HCT116 (cell line): ENCODE results near the gene TRIP13. TPM values are rescaled to one million over a fixed set of nuclear protein-coding genes. Genes with fewer than 3 reads are reported as not detected.

ENCODE experiments used
- ATAC-seq: fragments of 200-7000 bp; cut with Tn5 transposase; 2 replicates; pipeline ENCODE4 v1.9.1; 2020; ENCODE audit warnings: mild to moderate bottlenecking, moderate library complexity
- BruUV-seq: library from RNA; stranded (reverse); fragments of 400-500 nt; replicated peaks from 2 replicates; lab custom pipeline; 2021; lab: Mats Ljungman, UMichigan
- CTCF ChIA-PET: fragments of 300-600 bp; sonication (Branson Sonifier 250); formaldehyde crosslinking; loops from one replicate; lab custom pipeline; 2021; ENCODE audit warnings: antibody characterized with exemption; lab: Charles Lee
- POLR2A ChIA-PET: fragments of 300-600, 350-600 bp; sonication (Branson Sonifier 250); formaldehyde crosslinking; loops from one replicate; lab custom pipeline; 2021; ENCODE audit warnings: antibody characterized with exemption; lab: Charles Lee
- RAD21 ChIA-PET, 2 experiments: fragments of 300-600 bp; sonication (Branson Sonifier 250); formaldehyde crosslinking; loops; one replicate each; lab custom pipeline; 2023; ENCODE audit warnings: low total read pairs in 2 of 2; ENCODE audit not compliant: uncharacterized antibody in 2 of 2, unreplicated experiment in 2 of 2, low non-redundant PET in 1 of 2; lab: Charles Lee
- DNase-seq: peaks from one replicate; pipeline ENCODE4 v3.0.0-alpha.2; 2010; ENCODE audit warnings: low read depth, low spot score
- H2AFZ ChIP-seq: fragments of 200-600 bp; shearing (Covaris generic), sonication (generic); 2 replicates; pipeline ENCODE4 v1.6.1; 2017; ENCODE audit warnings: low read depth, mixed run types, mixed read lengths, antibody characterized with exemption, low read length; ENCODE audit not compliant: poor library complexity, severe bottlenecking
- H3K27ac ChIP-seq: 2 replicates; pipeline ENCODE4 v1.5.1; 2012; ENCODE audit warnings: low read depth, low read length
- H3K27me3 ChIP-seq: fragments of 200-600 bp; sonication (generic); 2 replicates; pipeline ENCODE4 v1.6.1; 2016; ENCODE audit warnings: mixed run types, low read length, mixed read lengths; ENCODE audit not compliant: insufficient read depth
- H3K36me3 ChIP-seq, 2 experiments: fragments of 200-500 bp in 1 of 2; fragments of 200-600 bp in 1 of 2; sonication (Bioruptor generic) in 1 of 2; sonication (generic) in 1 of 2; 2 replicates each; pipeline versions ENCODE4 v1.5.1 to v1.6.1; 2014 to 2016; ENCODE audit warnings: low read length in 2 of 2, inconsistent platforms in 1 of 2, mixed read lengths in 1 of 2, mixed run types in 1 of 2; ENCODE audit not compliant: insufficient read depth in 2 of 2, control insufficient read depth in 1 of 2
- H3K4me1 ChIP-seq, 2 experiments: fragments of 200-600 bp in 1 of 2; sonication (generic) in 1 of 2; 2 replicates each; pipeline versions ENCODE4 v1.5.1 to v1.6.1; 2012 to 2017; ENCODE audit warnings: low read length in 2 of 2, inconsistent platforms in 1 of 2, mild to moderate bottlenecking in 1 of 2, mixed read lengths in 1 of 2, mixed run types in 1 of 2, moderate library complexity in 1 of 2; ENCODE audit not compliant: insufficient read depth in 2 of 2, control insufficient read depth in 1 of 2
- H3K4me2 ChIP-seq: fragments of 200-600 bp; sonication (generic); 2 replicates; pipeline ENCODE4 v1.6.1; 2017; ENCODE audit warnings: mixed run types, low read length, mixed read lengths
- H3K4me3 ChIP-seq, 2 experiments: fragments of 200-600 bp in 1 of 2; sonication (generic) in 1 of 2; replicated peaks in 1 of 2; 2 replicates each; pipeline ENCODE4 v1.5.1; 2011 to 2016; ENCODE audit warnings: low read length in 2 of 2, control low read depth in 1 of 2, low read depth in 1 of 2, mild to moderate bottlenecking in 1 of 2, mixed read lengths in 1 of 2, mixed run types in 1 of 2
- H3K79me2 ChIP-seq: fragments of 200-600 bp; sonication (generic); 2 replicates; pipeline ENCODE4 v1.6.1; 2017; ENCODE audit warnings: mild to moderate bottlenecking, mixed run types, low read length, moderate library complexity, mixed read lengths; ENCODE audit not compliant: insufficient read depth
- H3K9ac ChIP-seq: fragments of 200-600 bp; sonication (generic); 2 replicates; pipeline ENCODE4 v1.6.1; 2016; ENCODE audit warnings: low read length, mixed read lengths
- H3K9me2 ChIP-seq: fragments of 200-600 bp; sonication (generic), shearing (Covaris generic); 2 replicates; pipeline ENCODE4 v1.6.1; 2017; ENCODE audit warnings: mixed run types, mild to moderate bottlenecking, moderate library complexity; ENCODE audit not compliant: insufficient read depth
- H3K9me3 ChIP-seq, 2 experiments: fragments of 200-500 bp in 1 of 2; fragments of 200-600 bp in 1 of 2; sonication (Bioruptor generic) in 1 of 2; sonication (generic) in 1 of 2; 2 replicates each; pipeline ENCODE4 v1.6.1; 2014 to 2017; ENCODE audit warnings: low read length in 2 of 2, mixed read lengths in 2 of 2, inconsistent platforms in 1 of 2, low read depth in 1 of 2, mild to moderate bottlenecking in 1 of 2, mixed run types in 1 of 2, moderate library complexity in 1 of 2; ENCODE audit not compliant: control insufficient read depth in 1 of 2, insufficient read depth in 1 of 2
- H4K20me1 ChIP-seq: fragments of 200-600 bp; sonication (generic), shearing (Covaris generic); 2 replicates; pipeline ENCODE4 v1.6.1; 2017; ENCODE audit warnings: mixed run types, mild to moderate bottlenecking, moderate library complexity; ENCODE audit not compliant: insufficient read depth
- ATF3 ChIP-seq: IDR thresholded peaks from 2 replicates; pipeline ENCODE4 v1.6.1; 2012
- CBX3 ChIP-seq: IDR thresholded peaks from 2 replicates; pipeline ENCODE4 v1.6.1; 2012; ENCODE audit warnings: low read depth
- CEBPB ChIP-seq: IDR thresholded peaks from 2 replicates; pipeline ENCODE4 v1.6.1; 2012; ENCODE audit warnings: low read depth
- CTCF ChIP-seq, 3 experiments: fragments of 200-600 bp in 1 of 3; sonication (generic) in 1 of 3; IDR thresholded peaks in 2 of 3; conservative IDR thresholded peaks in 1 of 3; 2 replicates each; pipeline ENCODE4 v1.5.1; 2012 to 2017; ENCODE audit warnings: low read depth in 2 of 3, low read length in 2 of 3, antibody characterized with exemption in 1 of 3, borderline replicate concordance in 1 of 3, control low read depth in 1 of 3, mild to moderate bottlenecking in 1 of 3, mixed read lengths in 1 of 3, mixed run types in 1 of 3, moderate library complexity in 1 of 3; ENCODE audit not compliant: insufficient read depth in 1 of 3
- EGR1 ChIP-seq: IDR thresholded peaks from 2 replicates; pipeline ENCODE4 v1.6.1; 2012; ENCODE audit warnings: low read depth
- ELF1 ChIP-seq: IDR thresholded peaks from 2 replicates; pipeline ENCODE4 v1.6.1; 2012; ENCODE audit warnings: low read depth, borderline replicate concordance
- EZH2 ChIP-seq: fragments of 200-600 bp; sonication (generic); IDR thresholded peaks from 2 replicates; pipeline ENCODE4 v1.6.1; 2017; ENCODE audit warnings: antibody characterized with exemption, mixed run types
- EZH2phosphoT487 ChIP-seq: fragments of 200-600 bp; IDR thresholded peaks from 2 replicates; pipeline ENCODE4 v1.6.1; 2018; ENCODE audit warnings: antibody characterized with exemption, borderline replicate concordance
- JUND ChIP-seq: IDR thresholded peaks from 2 replicates; pipeline ENCODE4 v1.6.1; 2012
- MAX ChIP-seq: IDR thresholded peaks from 2 replicates; pipeline ENCODE4 v1.6.1; 2012
- POLR2A ChIP-seq: IDR thresholded peaks from 2 replicates; pipeline ENCODE4 v1.7.0; 2011; ENCODE audit warnings: borderline replicate concordance; ENCODE audit not compliant: insufficient read depth, insufficient read length; ENCODE audit errors: extremely low read depth
- RAD21 ChIP-seq: IDR thresholded peaks from 2 replicates; pipeline ENCODE4 v1.6.1; 2012; ENCODE audit warnings: low read depth, mild to moderate bottlenecking
- REST ChIP-seq: IDR thresholded peaks from 2 replicates; pipeline ENCODE4 v1.6.1; 2012; ENCODE audit warnings: low read depth
- SIN3A ChIP-seq: IDR thresholded peaks from 2 replicates; pipeline ENCODE4 v1.6.1; 2012; ENCODE audit warnings: low read depth
- SP1 ChIP-seq: IDR thresholded peaks from 2 replicates; pipeline ENCODE4 v1.6.1; 2012; ENCODE audit warnings: low read depth
- SRF ChIP-seq: IDR thresholded peaks from 2 replicates; pipeline ENCODE4 v1.6.1; 2012; ENCODE audit warnings: low read depth
- TCF7L2 ChIP-seq: IDR thresholded peaks from 2 replicates; pipeline ENCODE4 v1.7.0; 2011; ENCODE audit warnings: borderline replicate concordance, inconsistent platforms; ENCODE audit not compliant: insufficient read depth, insufficient read length; ENCODE audit errors: extremely low read depth
- YY1 ChIP-seq: IDR thresholded peaks from 2 replicates; pipeline ENCODE4 v1.6.1; 2011; ENCODE audit warnings: low read length, low read depth, moderate library complexity, mild to moderate bottlenecking; ENCODE audit not compliant: insufficient replicate concordance; ENCODE audit errors: extremely low read depth
- ZFX ChIP-seq: fragments of 450-650 bp; IDR thresholded peaks from 2 replicates; pipeline ENCODE4 v1.6.1; 2017
- ZNF274 ChIP-seq: fragments of 200-500 bp; sonication (Bioruptor generic); IDR thresholded peaks from 2 replicates; pipeline ENCODE4 v1.6.1; 2014; ENCODE audit warnings: mild to moderate bottlenecking, low read depth, low read length, inconsistent platforms
- intact Hi-C: fragments of 100-400 bp; cut with micrococcal nuclease; formaldehyde crosslinking; loops from 2 replicates; pipeline ENCODE4 v1.10.0; 2022
- total RNA-seq: library from RNA; stranded (reverse); gene quantifications from one replicate; pipeline ENCODE4 v1.2.1, GENCODE V29; 2021; ENCODE audit not compliant: unreplicated experiment

The TRIP13 gene
- total RNA-seq, 1 experiment from 2014 or later = 45.0 TPM

- no peak overlapping the region for H2AFZ ChIP-seq
- CTCF ChIA-PET = no interaction called here
- H3K4me1 ChIP-seq = no peaks in the 10 kb centered on the region
- H3K9me2 ChIP-seq = no peaks in the 10 kb centered on the region
- H3K9ac ChIP-seq = no peak overlapping the region
- no peaks in the 10 kb centered on the region for H3K9me3 ChIP-seq
- no peaks in the 10 kb centered on the region for H4K20me1 ChIP-seq
- intact Hi-C loops = no loop called here
- POLR2A ChIA-PET = no interaction called here
- peaks cover 44% of the 10 kb centered on the region for H3K27me3 ChIP-seq
- no peak overlapping the region for H3K27ac ChIP-seq
- TF ChIP-seq REST (no peak), SRF (no peak), CTCF (IDR thresholded peaks at IDR 0.05 in 2 of 3, conservative IDR thresholded peaks at IDR 0.05 in 1 of 3; ENCODE audit: borderline replicate concordance in 1 of 3, insufficient read depth in 1 of 3, low read depth in 2 of 3, low read length in 2 of 3) (no peak), CBX3 (no peak), JUND (no peak), MAX (no peak), ZNF274 (no peak), EZH2 (no peak), ATF3 (no peak), CEBPB (no peak), EZH2phosphoT487 (no peak), POLR2A (no peak), RAD21 (no peak), ELF1 (no peak), YY1 (no peak), TCF7L2 (no peak), ZFX (no peak), SIN3A (no peak), SP1 (no peak), EGR1 (no peak)
- H3K4me2 ChIP-seq = no peak overlapping the region
- no peaks in the 10 kb centered on the region for H3K79me2 ChIP-seq
- ATAC-seq (peak; percentile 23; the same call in 1 of the 2 replicates), DNase-seq (no peak)
- no peaks in the 10 kb centered on the region for H3K36me3 ChIP-seq
- RAD21 ChIA-PET = no interaction called here
- BruUV-seq = no TSS peak
- no peak overlapping the region for H3K4me3 ChIP-seq
Measured at GRCh38 chr5:944992-945685, 52.5 kb downstream of the TRIP13 start.
